HepG2 (cell line): ENCODE measurements around the gene PRMT5. TPM values are rescaled to one million over a fixed set of nuclear protein-coding genes. Genes with fewer than 3 reads are reported as not detected.

Experiments
- AHR ChIP-seq: IDR thresholded peaks from 2 replicates; pipeline ENCODE4 v1.6.1; 2018; ENCODE audit warnings: missing genetic modification reagents, missing compliant biosample characterization
- ARNT ChIP-seq: fragments of 450-650 bp; IDR thresholded peaks from 2 replicates; pipeline ENCODE4 v1.6.1; 2017
- BCL3 ChIP-seq: sonication (generic); formaldehyde crosslinking; IDR thresholded peaks from 2 replicates; pipeline ENCODE4 v1.5.1; 2020; ENCODE audit warnings: mild to moderate bottlenecking, missing genetic modification reagents, moderate library complexity
- CBX1 ChIP-seq: IDR thresholded peaks from one replicate; pipeline ENCODE4 v1.6.1; 2016; ENCODE audit warnings: antibody characterized with exemption, low read depth
- E2F5 ChIP-seq: sonication (generic); formaldehyde crosslinking; conservative IDR thresholded peaks from 2 replicates; pipeline ENCODE4 v1.4.0; 2020; ENCODE audit warnings: missing genetic modification reagents
- FOXA3 ChIP-seq: IDR thresholded peaks from 2 replicates; pipeline ENCODE4 v1.6.1; 2016; ENCODE audit warnings: missing genetic modification reagents, missing compliant biosample characterization
- GTF3A ChIP-seq: sonication (generic); formaldehyde crosslinking; conservative IDR thresholded peaks from 2 replicates; pipeline ENCODE4 v1.4.0; 2020; ENCODE audit warnings: mild to moderate bottlenecking, missing genetic modification reagents
- MIXL1 ChIP-seq: IDR thresholded peaks from 2 replicates; pipeline ENCODE4 v1.6.1; 2016
- NFATC3 ChIP-seq: sonication (generic); formaldehyde crosslinking; IDR thresholded peaks from 2 replicates; pipeline ENCODE4 v1.5.1; 2020; ENCODE audit warnings: mild to moderate bottlenecking, missing genetic modification reagents
- PRPF4 ChIP-seq: fragments of 200-400 bp; formaldehyde crosslinking; IDR thresholded peaks from 2 replicates; pipeline ENCODE4 v1.6.1; 2016; ENCODE audit warnings: low read length, low read depth; ENCODE audit not compliant: poor library complexity, severe bottlenecking
- PTBP1 ChIP-seq: fragments of 200-400 bp; formaldehyde crosslinking; IDR thresholded peaks from 2 replicates; pipeline ENCODE4 v1.6.1; 2018; ENCODE audit warnings: low read length, low read depth; ENCODE audit not compliant: poor library complexity, severe bottlenecking
- SP5 ChIP-seq: IDR thresholded peaks from 2 replicates; pipeline ENCODE4 v1.6.1; 2016; ENCODE audit warnings: low read depth, borderline replicate concordance
- SRF ChIP-seq: IDR thresholded peaks from 2 replicates; pipeline ENCODE4 v1.6.1; 2011; ENCODE audit warnings: mild to moderate bottlenecking, low read depth, low read length, moderate library complexity
- TBP ChIP-seq: sonication (generic); formaldehyde crosslinking; IDR thresholded peaks from 2 replicates; pipeline ENCODE4 v1.5.0; 2020; ENCODE audit warnings: missing genetic modification reagents
- ZBTB21 ChIP-seq: sonication (generic); formaldehyde crosslinking; IDR thresholded peaks from 2 replicates; pipeline ENCODE4 v1.4.0; 2020; ENCODE audit warnings: missing genetic modification reagents
- ZNF512B ChIP-seq: sonication (generic); formaldehyde crosslinking; IDR thresholded peaks from 2 replicates; pipeline ENCODE4 v1.5.1; 2020; ENCODE audit warnings: missing genetic modification reagents, mild to moderate bottlenecking, borderline replicate concordance
- polyA plus RNA-seq, 8 experiments: library from polyadenylated mRNA; depleted of rRNA in 3 of 8; stranded (reverse) in 7 of 8; unstranded in 1 of 8; fragments of >200 nt; fragmentation: Illumina TruSeq in 4 of 8; extraction: Trizol in 4 of 8; gene quantifications; 2 replicates each; pipeline versions ENCODE4 v1.2.1 to v1.2.3, GENCODE V29; 2011 to 2016; ENCODE audit warnings: low read depth in 4 of 8, missing spikeins in 1 of 8, mixed read lengths in 1 of 8; ENCODE audit not compliant: insufficient read depth in 1 of 8
- total RNA-seq, 5 experiments: library from RNA; depleted of rRNA; stranded (reverse); fragments of >200 nt; fragmentation: Illumina TruSeq; extraction: Trizol; gene quantifications; 2 replicates each; pipeline ENCODE4 v1.2.3, GENCODE V29; 2016; ENCODE audit warnings: low read depth in 1 of 5
- TF ChIP-seq, protein P1 (sequence below): sonication (generic); formaldehyde crosslinking; IDR thresholded peaks from 2 replicates; pipeline ENCODE4 v1.5.0; 2020; ENCODE audit warnings: missing genetic modification reagents
- TF ChIP-seq, protein P2 (sequence below): sonication (generic); formaldehyde crosslinking; IDR thresholded peaks from 2 replicates; pipeline ENCODE4 v1.8.0; 2022; ENCODE audit warnings: low read depth, missing genetic modification reagents
- TF ChIP-seq, protein P3 (sequence below): sonication (generic); formaldehyde crosslinking; IDR thresholded peaks from 2 replicates; pipeline ENCODE4 v1.4.0; 2020; ENCODE audit warnings: missing genetic modification reagents
- TF ChIP-seq, protein P4 (sequence below): sonication (generic); formaldehyde crosslinking; IDR thresholded peaks from 2 replicates; pipeline ENCODE4 v1.4.0; 2020; ENCODE audit warnings: missing genetic modification reagents

Gene PRMT5
- total and polyA plus RNA-seq, 2 of the 13 experiments (the other 11 are each of a cell fraction or from before 2014, with no cell fraction given): 210 to 354 TPM

- TF ChIP-seq BCL3 (no peak), ZNF512B (CRISPR knock-in tag) (no peak), ZBTB21 (no peak), GTF3A (CRISPR knock-in tag) (0 out of 2 replicates have a peak, but pooled peaks have one; percentile 1), AHR (CRISPR knock-in tag) (no peak), FOXA3 (CRISPR knock-in tag) (no peak), ARNT (no peak), CBX1 (no peak), SP5 (CRISPR knock-in tag) (no peak), PTBP1 (no peak), MIXL1 (no peak), SRF (0 out of 2 replicates have a peak, but pooled peaks have one; percentile 14), TBP (CRISPR knock-in tag) (no peak), PRPF4 (no peak), NFATC3 (CRISPR knock-in tag) (no peak), E2F5 (no peak)
- TF ChIP-seq, protein P1, sequence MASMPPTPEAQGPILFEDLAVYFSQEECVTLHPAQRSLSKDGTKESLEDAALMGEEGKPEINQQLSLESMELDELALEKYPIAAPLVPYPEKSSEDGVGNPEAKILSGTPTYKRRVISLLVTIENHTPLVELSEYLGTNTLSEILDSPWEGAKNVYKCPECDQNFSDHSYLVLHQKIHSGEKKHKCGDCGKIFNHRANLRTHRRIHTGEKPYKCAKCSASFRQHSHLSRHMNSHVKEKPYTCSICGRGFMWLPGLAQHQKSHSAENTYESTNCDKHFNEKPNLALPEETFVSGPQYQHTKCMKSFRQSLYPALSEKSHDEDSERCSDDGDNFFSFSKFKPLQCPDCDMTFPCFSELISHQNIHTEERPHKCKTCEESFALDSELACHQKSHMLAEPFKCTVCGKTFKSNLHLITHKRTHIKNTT: no peak
- TF ChIP-seq, protein P2, sequence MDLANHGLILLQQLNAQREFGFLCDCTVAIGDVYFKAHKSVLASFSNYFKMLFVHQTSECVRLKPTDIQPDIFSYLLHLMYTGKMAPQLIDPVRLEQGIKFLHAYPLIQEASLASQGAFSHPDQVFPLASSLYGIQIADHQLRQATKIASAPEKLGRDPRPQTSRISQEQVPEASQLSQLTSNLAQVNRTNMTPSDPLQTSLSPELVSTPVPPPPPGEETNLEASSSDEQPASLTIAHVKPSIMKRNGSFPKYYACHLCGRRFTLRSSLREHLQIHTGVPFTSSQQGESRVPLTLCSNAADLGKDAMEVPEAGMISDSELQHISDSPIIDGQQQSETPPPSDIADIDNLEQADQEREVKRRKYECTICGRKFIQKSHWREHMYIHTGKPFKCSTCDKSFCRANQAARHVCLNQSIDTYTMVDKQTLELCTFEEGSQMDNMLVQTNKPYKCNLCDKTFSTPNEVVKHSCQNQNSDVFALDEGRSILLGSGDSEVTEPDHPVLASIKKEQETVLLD (CRISPR knock-in tag): no peak
- TF ChIP-seq, protein P3, sequence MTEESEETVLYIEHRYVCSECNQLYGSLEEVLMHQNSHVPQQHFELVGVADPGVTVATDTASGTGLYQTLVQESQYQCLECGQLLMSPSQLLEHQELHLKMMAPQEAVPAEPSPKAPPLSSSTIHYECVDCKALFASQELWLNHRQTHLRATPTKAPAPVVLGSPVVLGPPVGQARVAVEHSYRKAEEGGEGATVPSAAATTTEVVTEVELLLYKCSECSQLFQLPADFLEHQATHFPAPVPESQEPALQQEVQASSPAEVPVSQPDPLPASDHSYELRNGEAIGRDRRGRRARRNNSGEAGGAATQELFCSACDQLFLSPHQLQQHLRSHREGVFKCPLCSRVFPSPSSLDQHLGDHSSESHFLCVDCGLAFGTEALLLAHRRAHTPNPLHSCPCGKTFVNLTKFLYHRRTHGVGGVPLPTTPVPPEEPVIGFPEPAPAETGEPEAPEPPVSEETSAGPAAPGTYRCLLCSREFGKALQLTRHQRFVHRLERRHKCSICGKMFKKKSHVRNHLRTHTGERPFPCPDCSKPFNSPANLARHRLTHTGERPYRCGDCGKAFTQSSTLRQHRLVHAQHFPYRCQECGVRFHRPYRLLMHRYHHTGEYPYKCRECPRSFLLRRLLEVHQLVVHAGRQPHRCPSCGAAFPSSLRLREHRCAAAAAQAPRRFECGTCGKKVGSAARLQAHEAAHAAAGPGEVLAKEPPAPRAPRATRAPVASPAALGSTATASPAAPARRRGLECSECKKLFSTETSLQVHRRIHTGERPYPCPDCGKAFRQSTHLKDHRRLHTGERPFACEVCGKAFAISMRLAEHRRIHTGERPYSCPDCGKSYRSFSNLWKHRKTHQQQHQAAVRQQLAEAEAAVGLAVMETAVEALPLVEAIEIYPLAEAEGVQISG (CRISPR knock-in tag): no peak
- TF ChIP-seq, protein P4, sequence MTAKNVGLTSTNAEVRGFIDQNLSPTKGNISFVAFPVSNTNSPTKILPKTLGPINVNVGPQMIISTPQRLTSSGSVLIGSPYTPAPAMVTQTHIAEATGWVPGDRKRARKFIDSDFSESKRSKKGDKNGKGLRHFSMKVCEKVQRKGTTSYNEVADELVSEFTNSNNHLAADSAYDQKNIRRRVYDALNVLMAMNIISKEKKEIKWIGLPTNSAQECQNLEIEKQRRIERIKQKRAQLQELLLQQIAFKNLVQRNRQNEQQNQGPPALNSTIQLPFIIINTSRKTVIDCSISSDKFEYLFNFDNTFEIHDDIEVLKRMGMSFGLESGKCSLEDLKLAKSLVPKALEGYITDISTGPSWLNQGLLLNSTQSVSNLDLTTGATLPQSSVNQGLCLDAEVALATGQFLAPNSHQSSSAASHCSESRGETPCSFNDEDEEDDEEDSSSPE (CRISPR knock-in tag): no peak
Observed at GRCh38 chr14:22903742-22904087, 25.5 kb downstream of the PRMT5 start (continued).
